ENCODE data around the gene EID2B.

Gene EID2B

DNA sequence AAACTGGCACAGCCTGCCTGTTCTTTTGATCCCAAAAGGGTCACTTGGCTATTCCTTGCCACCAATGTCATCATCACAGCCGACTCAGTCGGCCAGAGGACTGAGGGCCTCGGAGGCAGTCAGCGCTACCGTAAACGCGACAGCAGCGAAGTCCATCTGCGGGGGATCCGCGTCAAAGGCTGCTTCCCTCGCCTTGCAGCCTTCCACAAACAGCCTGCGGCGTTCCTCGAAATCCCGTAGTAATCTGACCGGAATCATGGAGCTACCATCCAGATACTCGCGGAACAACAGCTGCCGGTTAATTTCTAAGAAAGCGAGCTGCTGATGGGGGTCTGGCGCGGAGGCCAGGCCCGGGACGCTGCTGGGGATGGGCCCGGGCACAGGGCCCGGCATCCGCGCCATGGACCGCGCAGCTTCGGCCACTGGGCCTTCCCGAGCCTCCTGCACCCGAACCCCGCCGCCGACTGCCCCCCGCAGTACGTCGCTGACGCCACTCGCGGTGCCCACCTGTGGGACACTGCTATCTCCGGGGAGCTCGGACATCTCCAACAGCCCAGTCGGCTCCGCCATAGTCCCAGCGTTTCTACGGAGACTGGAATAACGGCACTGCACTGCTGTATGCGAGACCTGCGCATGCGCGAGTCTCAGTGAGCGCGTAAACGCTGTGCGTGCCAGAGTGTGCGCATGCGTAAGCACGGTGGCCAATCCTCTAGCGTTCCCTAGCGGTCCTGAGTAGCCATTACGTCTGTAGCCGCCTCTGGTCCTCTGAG is at the start of gene EID2B (continued):
- TF ChIP-seq, protein P1, sequence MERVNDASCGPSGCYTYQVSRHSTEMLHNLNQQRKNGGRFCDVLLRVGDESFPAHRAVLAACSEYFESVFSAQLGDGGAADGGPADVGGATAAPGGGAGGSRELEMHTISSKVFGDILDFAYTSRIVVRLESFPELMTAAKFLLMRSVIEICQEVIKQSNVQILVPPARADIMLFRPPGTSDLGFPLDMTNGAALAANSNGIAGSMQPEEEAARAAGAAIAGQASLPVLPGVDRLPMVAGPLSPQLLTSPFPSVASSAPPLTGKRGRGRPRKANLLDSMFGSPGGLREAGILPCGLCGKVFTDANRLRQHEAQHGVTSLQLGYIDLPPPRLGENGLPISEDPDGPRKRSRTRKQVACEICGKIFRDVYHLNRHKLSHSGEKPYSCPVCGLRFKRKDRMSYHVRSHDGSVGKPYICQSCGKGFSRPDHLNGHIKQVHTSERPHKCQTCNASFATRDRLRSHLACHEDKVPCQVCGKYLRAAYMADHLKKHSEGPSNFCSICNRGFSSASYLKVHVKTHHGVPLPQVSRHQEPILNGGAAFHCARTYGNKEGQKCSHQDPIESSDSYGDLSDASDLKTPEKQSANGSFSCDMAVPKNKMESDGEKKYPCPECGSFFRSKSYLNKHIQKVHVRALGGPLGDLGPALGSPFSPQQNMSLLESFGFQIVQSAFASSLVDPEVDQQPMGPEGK (tag by site-specific recombination; IDR thresholded peaks at IDR 0.05), result peak; percentile 42
- peak; percentile 60; the same call in 1 of the 2 replicates for TF ChIP-seq ZNF37A (tag by site-specific recombination; IDR thresholded peaks at IDR 0.05)
- no peak for TF ChIP-seq ZFP41 (tag by site-specific recombination; IDR thresholded peaks at IDR 0.05; ENCODE audit: borderline replicate concordance)
- TF ChIP-seq, protein P2, sequence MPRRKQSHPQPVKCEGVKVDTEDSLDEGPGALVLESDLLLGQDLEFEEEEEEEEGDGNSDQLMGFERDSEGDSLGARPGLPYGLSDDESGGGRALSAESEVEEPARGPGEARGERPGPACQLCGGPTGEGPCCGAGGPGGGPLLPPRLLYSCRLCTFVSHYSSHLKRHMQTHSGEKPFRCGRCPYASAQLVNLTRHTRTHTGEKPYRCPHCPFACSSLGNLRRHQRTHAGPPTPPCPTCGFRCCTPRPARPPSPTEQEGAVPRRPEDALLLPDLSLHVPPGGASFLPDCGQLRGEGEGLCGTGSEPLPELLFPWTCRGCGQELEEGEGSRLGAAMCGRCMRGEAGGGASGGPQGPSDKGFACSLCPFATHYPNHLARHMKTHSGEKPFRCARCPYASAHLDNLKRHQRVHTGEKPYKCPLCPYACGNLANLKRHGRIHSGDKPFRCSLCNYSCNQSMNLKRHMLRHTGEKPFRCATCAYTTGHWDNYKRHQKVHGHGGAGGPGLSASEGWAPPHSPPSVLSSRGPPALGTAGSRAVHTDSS (tag by site-specific recombination; IDR thresholded peaks at IDR 0.05), result no peak
- TF ChIP-seq ZBTB21 (tag by site-specific recombination; IDR thresholded peaks at IDR 0.05), result no peak
- no peak for TF ChIP-seq ZNF560 (tag by site-specific recombination; IDR thresholded peaks at IDR 0.05; ENCODE audit: borderline replicate concordance)
- no peak for TF ChIP-seq ZFP3 (tag by site-specific recombination; IDR thresholded peaks at IDR 0.05; ENCODE audit: low read depth)
- TF ChIP-seq ZNF677 (tag by site-specific recombination; IDR thresholded peaks at IDR 0.05), result no peak
- TF ChIP-seq ZNF24 (tag by site-specific recombination; IDR thresholded peaks at IDR 0.05), result peak; percentile 61
- TF ChIP-seq ZNF404 (tag by site-specific recombination; IDR thresholded peaks at IDR 0.05), result no peak
- TF ChIP-seq ZNF202 (tag by site-specific recombination; IDR thresholded peaks at IDR 0.05; ENCODE audit: borderline replicate concordance), result no peak
- TF ChIP-seq ZNF223 (tag by site-specific recombination; IDR thresholded peaks at IDR 0.05), result 0 out of 2 replicates have a peak, but pooled peaks have one; percentile 16
- TF ChIP-seq ZNF791 (tag by site-specific recombination; IDR thresholded peaks at IDR 0.05), result no peak
- no peak for TF ChIP-seq ZNF239 (tag by site-specific recombination; IDR thresholded peaks at IDR 0.05)
- TF ChIP-seq, protein P3, sequence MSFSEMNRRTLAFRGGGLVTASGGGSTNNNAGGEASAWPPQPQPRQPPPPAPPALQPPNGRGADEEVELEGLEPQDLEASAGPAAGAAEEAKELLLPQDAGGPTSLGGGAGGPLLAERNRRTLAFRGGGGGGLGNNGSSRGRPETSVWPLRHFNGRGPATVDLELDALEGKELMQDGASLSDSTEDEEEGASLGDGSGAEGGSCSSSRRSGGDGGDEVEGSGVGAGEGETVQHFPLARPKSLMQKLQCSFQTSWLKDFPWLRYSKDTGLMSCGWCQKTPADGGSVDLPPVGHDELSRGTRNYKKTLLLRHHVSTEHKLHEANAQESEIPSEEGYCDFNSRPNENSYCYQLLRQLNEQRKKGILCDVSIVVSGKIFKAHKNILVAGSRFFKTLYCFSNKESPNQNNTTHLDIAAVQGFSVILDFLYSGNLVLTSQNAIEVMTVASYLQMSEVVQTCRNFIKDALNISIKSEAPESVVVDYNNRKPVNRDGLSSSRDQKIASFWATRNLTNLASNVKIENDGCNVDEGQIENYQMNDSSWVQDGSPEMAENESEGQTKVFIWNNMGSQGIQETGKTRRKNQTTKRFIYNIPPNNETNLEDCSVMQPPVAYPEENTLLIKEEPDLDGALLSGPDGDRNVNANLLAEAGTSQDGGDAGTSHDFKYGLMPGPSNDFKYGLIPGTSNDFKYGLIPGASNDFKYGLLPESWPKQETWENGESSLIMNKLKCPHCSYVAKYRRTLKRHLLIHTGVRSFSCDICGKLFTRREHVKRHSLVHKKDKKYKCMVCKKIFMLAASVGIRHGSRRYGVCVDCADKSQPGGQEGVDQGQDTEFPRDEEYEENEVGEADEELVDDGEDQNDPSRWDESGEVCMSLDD (tag by site-specific recombination; IDR thresholded peaks at IDR 0.05), result 0 out of 2 replicates have a peak, but pooled peaks have one; percentile 13
- TF ChIP-seq KLF16 (tag by site-specific recombination; IDR thresholded peaks at IDR 0.05), result peak; percentile 80; the same call in 1 of the 2 replicates
- no peak for TF ChIP-seq ZNF585B (tag by site-specific recombination; IDR thresholded peaks at IDR 0.05)
- TF ChIP-seq ZNF48 (tag by site-specific recombination; IDR thresholded peaks at IDR 0.05), result no peak
- TF ChIP-seq ZFP69B (tag by site-specific recombination; IDR thresholded peaks at IDR 0.05), result peak; percentile 92
- no peak for TF ChIP-seq ELK4 (IDR thresholded peaks at IDR 0.05; ENCODE audit: borderline replicate concordance, low read depth, low read length)
- TF ChIP-seq ZNF354C (tag by site-specific recombination; IDR thresholded peaks at IDR 0.05; ENCODE audit: borderline replicate concordance, low read depth), result no peak
- TF ChIP-seq, protein P4, sequence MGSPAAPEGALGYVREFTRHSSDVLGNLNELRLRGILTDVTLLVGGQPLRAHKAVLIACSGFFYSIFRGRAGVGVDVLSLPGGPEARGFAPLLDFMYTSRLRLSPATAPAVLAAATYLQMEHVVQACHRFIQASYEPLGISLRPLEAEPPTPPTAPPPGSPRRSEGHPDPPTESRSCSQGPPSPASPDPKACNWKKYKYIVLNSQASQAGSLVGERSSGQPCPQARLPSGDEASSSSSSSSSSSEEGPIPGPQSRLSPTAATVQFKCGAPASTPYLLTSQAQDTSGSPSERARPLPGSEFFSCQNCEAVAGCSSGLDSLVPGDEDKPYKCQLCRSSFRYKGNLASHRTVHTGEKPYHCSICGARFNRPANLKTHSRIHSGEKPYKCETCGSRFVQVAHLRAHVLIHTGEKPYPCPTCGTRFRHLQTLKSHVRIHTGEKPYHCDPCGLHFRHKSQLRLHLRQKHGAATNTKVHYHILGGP (tag by site-specific recombination; IDR thresholded peaks at IDR 0.05), result peak; percentile 95
- no peak for TF ChIP-seq ZNF138 (tag by site-specific recombination; IDR thresholded peaks at IDR 0.05; ENCODE audit: borderline replicate concordance)
- TF ChIP-seq PRDM10 (tag by site-specific recombination; IDR thresholded peaks at IDR 0.05), result peak; percentile 30; the same call in 1 of the 2 replicates
- TF ChIP-seq ZNF555 (tag by site-specific recombination; conservative IDR thresholded peaks at IDR 0.05), result no peak
